NCI-H2227 (cell line): ENCODE results near the gene ASB2.

ENCODE experiments used
- DNase-seq: peaks from one replicate; lab custom pipeline; 2025; ENCODE audit not compliant: unreplicated experiment; lab: John Stamatoyannopoulos, UW

ASB2 gene

GRCh38 chr14:93930296-93930988, 45.9 kb downstream of the ASB2 start:
- no peak for DNase-seq

DNA sequence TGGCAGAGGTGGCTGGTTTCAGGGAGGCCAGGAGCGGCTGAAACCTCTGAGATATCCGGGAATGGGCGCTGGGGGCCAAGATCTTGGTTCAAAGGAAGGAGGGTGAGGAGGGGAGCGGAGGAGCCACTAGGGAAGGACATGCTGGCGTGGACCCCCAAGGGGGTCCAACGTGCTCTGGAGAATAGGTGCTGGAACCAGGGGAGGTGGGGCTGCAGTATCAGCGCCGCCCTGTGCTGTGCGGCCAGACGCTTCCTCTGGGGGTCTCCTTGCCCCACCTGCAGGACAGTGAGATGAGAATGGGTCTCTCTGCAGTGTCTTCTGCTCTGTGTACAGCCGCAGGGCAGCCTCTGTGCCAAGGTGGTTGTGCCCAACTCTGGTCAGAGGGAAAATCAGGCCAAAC, 46.7 kb downstream of the ASB2 start:
- DNase-seq: no peak

- no peak for DNase-seq
These were observed 47.3 kb downstream of the ASB2 start for GRCh38 chr14:93929048-93929535.

DNA sequence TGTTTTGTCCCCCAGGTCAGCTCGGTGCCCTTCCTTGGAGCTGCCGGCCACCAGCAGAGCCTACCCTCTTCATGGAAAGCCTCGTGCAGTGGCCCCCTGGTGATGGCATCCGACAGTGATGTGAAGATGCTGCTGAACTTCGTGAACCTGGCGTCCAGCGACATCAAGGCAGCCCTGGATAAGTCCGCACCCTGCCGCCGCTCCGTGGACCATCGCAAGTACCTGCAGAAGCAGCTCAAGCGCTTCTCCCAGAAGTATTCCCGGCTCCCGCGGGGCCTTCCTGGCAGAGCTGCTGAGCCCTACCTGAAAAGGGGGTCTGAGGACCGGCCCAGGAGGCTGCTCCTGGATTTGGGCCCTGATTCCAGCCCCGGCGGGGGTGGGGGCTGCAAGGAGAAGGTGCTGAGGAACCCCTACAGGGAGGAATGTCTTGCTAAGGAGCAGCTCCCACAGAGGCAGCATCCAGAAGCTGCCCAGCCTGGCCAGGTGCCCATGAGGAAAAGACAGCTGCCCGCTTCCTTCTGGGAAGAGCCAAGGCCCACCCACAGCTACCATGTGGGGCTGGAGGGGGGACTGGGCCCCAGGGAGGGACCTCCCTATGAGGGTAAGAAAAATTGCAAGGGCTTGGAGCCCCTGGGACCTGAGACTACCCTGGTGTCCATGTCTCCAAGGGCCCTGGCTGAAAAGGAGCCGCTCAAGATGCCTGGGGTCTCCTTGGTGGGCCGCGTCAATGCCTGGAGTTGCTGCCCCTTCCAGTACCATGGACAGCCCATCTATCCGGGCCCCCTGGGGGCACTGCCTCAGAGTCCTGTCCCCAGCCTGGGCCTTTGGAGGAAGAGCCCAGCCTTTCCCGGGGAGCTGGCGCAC, 48.0 kb downstream of the ASB2 start:
- no peak for DNase-seq

DNA sequence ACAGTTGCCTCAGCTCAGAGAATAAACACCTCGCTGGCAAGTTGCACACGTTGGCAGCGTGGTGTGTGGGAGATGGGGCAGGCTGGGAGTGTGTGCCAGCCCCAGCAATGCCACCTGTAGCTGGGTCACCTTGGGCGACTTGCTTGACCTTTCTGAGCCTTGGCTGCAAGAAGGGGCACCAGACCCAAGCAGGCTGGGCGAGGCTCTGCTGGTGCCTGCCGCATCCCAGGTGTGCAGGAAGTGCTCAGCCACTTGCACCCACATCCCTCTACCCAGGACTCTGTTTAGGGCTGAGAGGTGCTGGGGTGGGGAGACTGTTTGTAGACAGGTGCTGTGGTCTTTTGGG, 48.6 kb downstream of the ASB2 start:
- DNase-seq: no peak

- DNase-seq: no peak
These were observed 49.2 kb downstream of the ASB2 start, which contains the start of gene FAM181A for GRCh38 chr14:93926873-93927799. Gene FAM181A, plus strand, starts transcription at chr14:93927344. Its CDS starts 942 bp downstream, at chr14:93928286.

GRCh38 chr14:93926245-93926872, 50.0 kb downstream of the ASB2 start:
- DNase-seq: no peak

- DNase-seq: no peak
These were observed 50.9 kb downstream of the ASB2 start for GRCh38 chr14:93925374-93925895.

GRCh38 chr14:93924592-93925355, 51.6 kb downstream of the ASB2 start:
- no peak for DNase-seq

GRCh38 chr14:93923626-93924025, 52.7 kb downstream of the ASB2 start:
- no peak for DNase-seq

DNA sequence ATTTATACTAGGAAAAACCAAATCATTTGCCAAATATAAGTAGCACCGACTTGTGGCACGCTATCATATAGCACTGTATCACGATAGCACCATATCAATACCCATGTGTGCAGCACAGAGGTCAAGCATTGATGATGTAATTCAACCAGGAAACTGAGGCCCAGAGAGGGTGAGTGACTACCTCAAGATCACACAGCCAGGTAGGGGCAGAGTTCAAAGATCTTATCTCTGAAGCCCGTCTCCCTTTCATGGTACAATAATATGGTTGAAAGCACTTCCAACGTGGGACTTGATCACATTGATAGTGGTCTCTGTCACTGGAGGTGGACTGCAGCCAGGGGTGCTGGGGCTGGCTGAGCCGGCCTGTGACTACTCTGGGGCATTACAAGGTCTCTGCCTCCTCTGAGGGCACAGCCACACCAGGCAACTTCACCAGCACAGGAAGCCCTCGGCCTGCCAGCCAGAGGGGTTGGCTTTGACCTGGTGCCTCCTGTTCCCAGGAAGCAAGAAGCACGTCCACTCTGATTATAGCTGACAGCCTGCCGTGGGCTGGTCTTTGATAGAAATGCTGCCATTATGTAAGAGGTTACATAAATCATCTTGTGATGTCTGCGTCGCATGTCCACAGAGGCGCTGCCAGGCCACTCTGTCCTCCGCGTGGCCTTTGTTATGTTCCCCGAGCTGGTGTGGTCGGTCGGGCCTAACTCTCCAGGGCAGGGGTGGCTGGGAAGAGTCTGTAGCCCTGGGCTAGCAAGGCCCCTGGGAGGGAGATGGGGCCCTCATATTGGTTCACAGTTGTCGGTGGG, 55.2 kb downstream of the ASB2 start:
- no peak for DNase-seq

- DNase-seq: no peak
These were observed 59.2 kb downstream of the ASB2 start for GRCh38 chr14:93917141-93917540.

- DNase-seq: no peak
These were observed 59.9 kb downstream of the ASB2 start for GRCh38 chr14:93916498-93916897.

- no peak for DNase-seq
These were observed 60.6 kb downstream of the ASB2 start for GRCh38 chr14:93915800-93916199.

DNA sequence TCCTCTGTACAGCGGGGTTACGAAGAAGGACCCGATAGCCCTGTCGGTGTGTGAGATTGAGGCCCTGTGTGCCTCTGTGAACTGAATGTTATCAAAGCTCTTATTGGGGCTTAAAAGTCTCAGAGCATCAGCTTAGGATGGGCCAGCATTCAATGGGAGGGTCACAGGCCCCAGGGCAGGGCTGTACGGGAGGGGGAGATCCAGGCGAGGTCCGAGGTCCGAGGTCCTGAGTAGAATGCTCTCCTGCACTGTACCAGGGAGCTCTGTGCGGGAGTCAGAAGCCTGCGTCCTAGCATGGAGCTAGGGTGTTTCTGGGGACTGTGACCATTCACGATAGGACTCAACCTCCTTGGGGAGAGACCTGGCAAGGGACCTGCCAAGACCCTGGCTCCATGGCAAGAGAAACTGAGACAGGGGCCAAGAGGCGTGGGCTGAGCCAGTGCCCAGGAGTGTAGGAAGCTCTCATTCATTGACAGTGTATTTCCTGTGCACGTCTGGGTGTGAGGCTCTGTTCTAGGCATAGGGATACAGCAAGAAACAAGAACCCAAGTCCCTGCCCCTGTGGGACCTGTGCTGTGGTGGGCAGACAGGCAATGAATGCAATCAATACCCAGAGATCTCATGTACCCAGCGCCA, 61.2 kb downstream of the ASB2 start:
- DNase-seq: no peak

GRCh38 chr14:93914278-93914677, 62.1 kb downstream of the ASB2 start:
- no peak for DNase-seq

- no peak for DNase-seq
These were observed 63.6 kb downstream of the ASB2 start for GRCh38 chr14:93912782-93913181.

GRCh38 chr14:93911975-93912615, 64.3 kb downstream of the ASB2 start:
- DNase-seq: no peak
